ENCODE measurements around the gene FAM227A.
"Not testable (repeated sequence)": the region's sequence is repeated elsewhere in the genome, so short reads cannot be mapped to it uniquely, and the experiment has no call there.

The FAM227A gene

DNA sequence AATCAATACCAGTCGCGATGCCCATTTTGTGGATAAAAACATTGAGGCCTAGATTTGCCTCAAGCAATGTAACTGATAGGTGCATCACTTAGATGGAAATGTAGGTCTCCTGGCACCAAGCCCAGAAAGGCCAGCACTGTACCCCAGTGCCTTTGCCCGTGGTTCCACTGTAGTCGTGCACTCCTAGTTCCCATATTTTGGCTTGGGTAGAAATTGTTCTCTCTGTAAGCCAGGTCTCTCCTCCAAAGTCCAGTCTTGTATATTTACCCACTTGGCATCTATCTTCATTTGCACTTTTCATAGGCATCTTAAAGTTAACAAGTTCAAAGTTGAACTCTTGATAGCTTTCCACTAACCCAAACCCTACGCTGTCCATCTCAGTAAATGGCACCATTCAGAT is 44.6 kb downstream of the FAM227A start:
- no peak for DNase-seq (ENCODE audit: low read depth in 2 of 2)

DNA sequence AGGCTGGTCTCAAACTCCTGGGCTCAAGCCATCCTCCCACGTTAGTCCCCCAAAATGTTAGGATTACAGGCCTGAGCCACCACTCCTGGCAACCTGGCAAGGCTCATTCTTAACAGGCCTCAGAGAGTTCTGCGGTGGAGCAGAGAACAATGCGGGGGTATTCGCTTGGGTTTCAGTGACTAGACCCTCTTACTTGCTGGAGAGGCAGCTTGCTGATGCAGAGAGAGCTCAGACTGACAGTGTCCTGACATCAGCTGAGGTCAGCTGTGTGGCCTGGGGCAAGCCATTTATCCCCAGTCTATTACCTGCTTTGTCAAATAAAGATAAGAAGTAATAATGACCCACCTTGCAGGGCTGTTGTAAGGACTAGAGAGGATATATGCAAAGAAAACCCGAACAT is 46.0 kb downstream of the FAM227A start:
- DNase-seq (ENCODE audit: low read depth in 2 of 2), result no peak

DNA sequence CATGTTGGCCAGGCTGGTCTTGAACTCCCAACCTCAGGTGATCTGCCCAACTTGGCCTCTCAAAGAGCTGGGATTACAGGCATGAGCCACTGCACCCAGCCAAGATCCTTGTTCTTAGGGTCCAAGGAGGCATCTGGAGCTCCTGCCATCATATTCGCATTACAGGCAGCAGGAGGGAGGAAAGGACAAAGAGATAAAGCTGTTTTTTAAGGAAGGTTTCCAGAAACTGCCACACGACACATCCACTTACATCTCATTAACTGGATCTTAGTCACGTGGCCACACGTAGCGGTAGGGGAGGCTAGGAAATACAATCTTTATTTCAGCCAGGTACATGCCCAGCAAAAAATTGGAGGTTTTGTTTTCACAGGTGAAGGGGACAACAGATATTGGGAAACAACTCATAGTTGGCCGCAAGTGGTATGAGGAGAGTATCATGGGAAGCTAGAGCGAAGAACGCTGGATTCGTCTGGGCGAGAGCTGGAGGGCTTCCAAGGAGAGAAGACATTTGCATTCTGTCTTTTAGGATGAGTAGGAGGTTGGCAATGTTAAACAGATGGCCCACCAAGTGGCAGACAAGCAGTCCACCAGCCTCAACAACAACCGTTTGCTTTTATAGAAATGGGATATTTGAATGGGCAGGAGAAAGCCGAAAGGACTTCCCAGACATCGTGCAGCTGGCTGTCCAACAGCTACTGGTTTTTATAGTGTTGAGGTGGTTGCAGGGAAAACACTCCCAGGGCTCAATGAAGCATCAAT is 47.0 kb downstream of the FAM227A start:
- no peak for DNase-seq (ENCODE audit: low read depth in 2 of 2)

DNA sequence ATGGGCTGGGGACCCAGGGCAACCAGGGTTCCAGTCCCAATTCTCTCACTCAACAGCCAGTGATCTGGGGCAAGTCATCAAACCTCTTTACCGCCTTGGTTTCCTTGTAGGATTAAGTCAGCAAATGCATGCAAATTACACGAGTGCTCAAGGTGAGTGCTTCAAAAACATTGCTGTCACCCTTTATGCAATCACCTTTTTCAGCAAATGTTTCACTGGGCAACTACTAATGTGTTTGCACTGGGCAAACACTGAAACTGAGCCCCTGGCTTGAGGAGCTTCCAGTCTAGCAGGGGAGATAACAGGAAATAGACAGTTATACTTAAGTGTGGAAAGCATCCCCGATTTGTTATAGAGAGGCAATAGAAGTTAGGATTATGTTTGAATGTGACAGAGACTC is 48.5 kb downstream of the FAM227A start:
- DNase-seq (ENCODE audit: low read depth in 2 of 2), result no peak

DNA sequence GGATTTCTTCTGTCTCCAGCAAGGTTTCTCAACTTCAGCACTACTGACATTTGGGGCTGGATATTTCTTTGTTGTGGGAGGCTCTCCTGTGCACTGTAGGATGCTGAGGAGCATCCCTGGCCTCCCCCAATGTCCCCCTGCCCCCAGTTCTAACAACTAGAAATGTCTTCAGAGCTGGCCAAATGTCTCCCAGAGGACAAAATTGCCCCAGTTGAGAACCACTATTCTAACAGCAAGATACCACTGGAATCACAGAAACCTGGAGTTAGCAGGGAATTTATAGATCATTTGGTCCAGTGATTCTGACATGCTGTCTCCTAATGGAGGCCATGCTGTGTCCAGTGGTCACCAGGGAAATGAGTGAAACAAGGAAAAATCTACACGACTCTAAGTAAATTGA is 54.0 kb downstream of the FAM227A start:
- DNase-seq (ENCODE audit: low read depth in 2 of 2), result no peak

DNA sequence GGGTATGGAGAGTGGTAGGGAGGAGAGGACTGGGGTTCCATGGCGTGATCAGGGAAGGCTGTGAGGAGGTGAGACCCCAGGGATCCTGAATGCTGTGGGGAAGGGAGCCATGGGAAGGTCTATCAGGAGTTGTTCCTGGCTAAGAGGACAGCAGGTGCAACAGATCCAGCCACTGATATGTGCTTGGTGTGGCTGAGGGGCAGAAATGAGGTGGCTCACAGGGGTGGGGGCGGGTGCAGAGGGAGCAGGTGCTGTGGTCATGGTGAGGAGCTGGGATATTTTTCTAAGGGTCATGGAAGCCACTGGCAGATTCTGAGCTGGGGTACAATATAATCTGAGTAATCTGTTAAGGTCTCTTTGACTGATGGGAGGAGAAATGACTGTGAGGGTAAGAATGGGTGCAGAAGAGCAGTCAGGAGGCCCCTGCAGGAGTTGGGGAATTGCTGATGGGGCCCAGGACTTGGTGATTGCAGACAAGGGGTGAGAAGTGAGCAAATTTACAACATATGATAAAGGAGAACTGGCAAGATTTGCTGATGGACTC is 54.9 kb downstream of the FAM227A start:
- no peak for DNase-seq (ENCODE audit: low read depth in 2 of 2)

DNA sequence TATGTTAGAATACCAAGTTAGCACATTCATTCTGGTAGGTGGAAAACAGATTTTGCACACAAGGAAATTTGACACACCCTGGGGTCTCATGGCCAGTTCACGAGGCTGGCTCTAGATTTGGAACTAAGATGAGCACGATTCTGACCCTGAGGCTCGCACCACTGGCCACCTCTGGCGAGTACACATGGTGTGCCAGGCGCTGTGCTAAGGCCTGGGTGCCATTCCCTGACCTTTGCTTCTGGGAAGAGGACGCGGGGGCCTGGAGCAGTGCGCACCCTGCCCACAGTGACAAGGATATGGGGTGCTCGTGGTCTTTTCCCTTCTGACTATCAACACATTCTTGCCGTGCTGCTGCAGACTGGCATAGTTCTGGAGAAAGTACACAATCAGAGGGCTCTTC is 56.7 kb downstream of the FAM227A start:
- DNase-seq (ENCODE audit: low read depth in 2 of 2), result no peak

DNA sequence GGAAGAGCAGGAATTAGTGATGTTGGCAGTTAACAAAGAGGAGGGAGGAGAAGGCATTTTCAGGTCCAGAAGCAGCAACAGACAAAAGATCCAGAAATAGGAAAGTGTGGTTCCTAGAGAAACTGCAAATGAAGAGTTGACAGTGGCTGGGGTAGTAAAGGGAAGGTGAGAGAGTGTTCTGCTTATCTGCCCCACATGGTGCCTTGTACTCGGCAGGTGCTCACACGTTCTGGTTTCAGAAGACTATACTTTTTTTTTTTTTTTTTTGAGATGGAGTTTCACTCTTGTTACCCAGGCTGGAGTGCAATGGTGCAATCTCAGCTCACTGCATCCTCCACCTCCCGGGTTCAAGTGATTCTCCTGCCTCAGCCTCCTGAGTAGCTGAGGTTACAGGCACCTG is 73.3 kb downstream of the FAM227A start:
- DNase-seq (ENCODE audit: low read depth in 2 of 2), result not testable (repeated sequence)

DNA sequence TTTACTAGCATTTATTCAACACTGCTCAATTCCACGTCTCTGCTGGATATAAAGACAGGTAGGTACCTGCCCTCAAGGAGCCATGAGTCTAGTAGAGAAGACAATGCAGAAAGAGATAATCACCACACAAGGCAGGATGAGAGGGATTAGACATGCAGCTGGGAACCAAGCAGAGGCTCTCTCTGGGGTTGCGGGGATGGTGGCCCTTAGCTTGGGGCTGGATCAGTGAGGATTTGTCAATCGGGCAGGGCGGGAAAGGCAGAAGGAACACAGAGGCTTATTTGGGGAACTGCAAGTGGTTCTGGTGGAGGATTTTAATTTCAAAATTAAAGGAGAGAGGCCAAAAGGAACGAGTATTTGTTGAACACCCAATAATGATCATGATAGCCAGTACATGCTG is 77.7 kb downstream of the FAM227A start:
- DNase-seq (ENCODE audit: low read depth in 2 of 2), result no peak

DNA sequence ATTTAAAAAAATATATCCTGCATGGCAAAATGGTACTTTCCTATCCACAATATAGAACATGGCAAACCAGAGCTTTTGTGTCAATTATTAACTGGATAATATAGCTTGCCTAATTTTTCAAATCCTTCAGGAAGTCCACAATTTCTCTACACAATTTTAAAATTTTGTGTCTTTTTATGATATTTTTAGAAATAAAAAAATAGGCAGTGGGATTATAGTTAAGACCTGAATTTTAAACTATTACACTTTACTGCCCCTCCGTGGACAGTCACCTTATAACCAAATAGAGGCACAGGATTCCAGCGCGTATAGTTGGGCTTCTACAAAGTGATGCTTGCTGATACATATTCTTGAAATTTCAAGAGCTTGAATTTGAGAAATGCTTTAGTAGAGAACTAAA is 84.1 kb downstream of the FAM227A start:
- no peak for DNase-seq (ENCODE audit: low read depth in 2 of 2)

DNA sequence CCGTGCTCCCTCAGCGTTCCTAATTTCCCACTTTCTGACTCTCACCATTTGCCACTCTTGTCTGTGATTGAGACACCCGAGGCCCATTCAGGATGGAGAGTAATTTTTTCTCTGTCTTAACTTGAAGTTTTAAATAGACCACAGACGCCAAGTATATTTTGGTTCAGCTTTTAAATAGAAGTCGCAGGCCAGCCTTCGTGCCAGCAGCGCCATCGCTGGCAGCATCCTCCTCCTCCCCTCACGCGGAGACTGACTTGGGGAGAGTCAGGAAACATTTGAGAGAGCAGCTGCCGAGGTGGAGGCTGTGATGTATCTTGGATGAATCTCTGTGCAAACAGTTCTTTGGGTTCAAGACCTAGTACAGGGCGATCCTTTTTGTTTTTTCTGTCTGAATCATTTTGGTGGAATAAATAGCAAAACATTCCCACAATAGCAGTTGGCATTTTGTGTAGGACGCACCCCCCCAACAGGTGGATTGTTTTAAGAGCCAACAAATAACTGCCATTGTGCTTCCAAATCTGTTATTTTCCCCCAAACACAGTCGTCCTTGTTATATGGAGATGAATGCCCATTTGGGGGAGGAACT is 85.3 kb downstream of the FAM227A start:
- no peak for DNase-seq (ENCODE audit: low read depth in 2 of 2)

DNA sequence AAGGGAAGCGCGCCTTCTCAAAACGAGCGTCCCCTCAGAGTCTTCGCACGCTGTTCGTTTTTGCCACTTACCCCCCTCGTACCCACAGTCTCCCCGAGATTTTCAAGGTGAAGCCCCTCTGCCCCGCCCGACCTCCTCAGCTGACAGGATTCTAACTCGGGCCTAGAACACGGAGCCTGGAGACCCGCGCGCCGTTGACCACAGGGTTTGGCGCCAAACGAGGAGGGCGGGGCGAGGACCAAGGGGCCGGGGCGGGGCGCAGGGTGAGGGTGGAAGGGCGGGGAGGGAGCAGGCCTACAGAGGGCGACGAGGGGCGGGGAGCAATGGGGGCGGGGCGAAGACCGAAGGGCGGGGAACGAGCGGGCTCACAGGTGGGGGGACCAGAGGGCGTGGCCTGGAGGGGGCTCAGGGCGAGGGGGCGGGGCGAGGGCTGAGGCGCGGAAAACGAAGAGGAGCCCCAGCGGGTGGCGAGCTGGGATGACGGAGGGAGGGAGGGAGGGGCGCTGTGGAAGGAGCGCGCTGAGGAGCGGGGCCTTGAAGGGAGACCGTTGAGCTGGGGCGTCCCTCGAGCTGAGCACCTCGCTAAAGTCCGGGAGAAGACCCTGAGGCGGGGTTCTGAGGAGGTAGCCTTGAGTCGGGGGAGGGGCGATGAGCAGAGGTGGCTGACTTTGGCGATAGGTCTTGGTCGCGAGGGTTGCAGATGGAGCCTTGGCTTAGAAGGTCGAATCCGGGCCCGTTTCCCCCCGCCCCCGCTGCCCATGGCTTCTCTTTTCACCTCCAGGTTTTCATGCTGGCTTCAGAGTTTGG is 86.0 kb downstream of the FAM227A start, which contains the start of gene DMC1:
Gene DMC1 (minus strand): TSS at position 212 of the 807 bp plus-strand sequence. CDS start 1,927 bp downstream, outside the sequence.
- peak; percentile 95 to 97 for DNase-seq (ENCODE audit: low read depth in 2 of 2)

DNA sequence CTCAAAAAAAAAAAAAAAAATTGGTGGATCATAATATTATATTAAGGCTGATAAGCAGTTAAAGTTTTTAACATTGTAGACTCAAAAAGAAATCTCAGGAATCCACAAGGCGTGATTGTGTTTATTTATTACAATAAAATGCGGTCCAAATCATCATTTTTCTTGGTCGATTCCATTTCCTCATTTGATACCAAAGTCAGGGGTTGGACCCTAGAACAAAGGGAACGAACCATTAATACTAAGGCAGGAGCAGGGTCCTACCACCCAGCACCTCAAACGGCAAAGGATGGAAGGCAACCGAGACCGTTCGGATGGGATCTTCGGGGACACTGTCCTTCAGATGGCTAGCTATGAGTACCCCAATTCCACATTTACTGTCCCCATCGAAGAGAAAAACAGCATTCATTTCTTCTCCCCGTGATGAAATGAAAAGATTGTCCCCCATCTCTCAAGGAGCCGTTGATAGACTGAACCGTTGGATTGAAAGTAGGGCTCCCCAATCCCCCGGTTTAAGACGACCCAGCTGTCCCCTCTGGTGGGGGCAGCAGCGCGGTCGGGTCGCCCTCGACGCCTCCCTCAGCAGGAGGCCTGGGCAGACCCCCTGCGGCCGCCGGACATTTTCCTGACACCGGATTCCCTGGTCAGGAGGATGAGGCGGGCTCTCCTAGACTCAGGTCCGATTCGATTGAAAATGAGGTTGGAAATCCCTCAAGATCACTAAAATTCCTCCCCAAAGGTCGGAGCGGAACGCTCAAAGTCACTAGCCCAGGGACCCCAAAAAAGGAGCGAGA is 86.8 kb downstream of the FAM227A start:
- no peak for DNase-seq (ENCODE audit: low read depth in 2 of 2)

DNA sequence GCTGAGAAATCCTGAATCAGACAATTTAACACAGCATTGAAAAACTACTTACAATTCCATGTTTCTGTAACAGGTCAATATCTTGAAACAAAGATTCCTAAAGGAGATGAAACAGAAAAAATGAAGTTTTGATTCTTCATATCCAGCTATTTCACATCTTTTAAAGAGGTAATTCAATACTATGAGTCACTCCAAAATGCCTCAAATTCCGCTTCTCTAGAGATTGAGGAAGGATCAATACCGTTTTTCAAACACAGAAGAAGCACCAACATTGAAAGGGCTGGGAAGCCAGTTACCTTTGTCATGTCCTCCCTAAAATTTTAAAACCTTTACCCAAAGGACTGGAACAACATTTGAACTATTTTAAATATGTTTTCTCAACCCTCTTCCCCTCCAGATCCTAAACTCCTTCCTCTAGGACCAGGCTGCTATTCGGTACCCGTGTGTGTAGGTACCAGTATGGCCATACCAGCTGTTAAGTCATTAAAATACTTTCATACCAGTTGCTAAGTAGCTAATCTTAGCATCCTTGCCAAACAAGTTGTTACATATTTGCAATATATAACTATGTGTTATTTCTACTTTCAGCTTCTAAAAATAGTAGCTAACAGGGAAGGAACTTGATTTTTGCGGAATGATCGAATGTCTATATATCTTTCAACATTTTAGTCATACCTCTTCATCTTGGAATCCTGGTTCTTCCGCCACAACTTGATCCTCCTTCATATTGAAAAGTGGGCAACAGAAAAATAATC is 88.5 kb downstream of the FAM227A start:
- no peak for DNase-seq (ENCODE audit: low read depth in 2 of 2)

DNA sequence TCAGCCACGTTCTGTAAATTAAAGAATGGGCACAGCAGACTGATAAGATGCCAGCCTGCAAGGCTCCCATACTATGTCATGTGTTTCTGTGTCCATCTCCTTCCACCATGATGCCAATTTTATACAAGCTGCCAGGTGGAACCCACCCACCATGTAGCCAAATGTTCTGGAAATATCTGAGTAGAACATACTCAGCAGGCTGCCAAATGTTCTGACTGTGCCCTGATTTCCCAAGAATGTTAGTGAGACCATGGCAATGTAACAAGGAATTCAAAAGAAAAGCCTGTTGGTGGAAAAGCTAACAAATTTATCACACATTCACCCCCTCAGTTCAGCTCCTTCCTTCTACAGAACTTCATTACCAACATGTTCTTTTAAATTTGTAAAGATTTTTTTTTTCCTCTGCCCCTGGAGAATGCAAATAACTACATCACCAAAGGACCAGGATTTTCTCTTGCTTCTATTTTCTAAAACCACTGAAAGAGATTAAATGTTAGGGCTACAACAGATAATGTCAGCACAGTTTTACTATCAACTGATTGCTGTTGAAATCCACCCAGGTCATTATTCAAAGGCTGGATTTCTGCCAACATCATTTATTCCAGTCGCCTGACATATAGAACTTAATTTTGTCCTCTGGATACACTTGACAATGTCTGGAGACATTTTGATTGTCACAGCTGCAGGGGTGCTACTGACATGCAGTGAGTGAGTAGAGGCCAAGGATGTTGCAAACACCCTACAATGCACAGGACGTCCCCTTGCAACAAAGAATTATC is 89.3 kb downstream of the FAM227A start:
- no peak for DNase-seq (ENCODE audit: low read depth in 2 of 2)

DNA sequence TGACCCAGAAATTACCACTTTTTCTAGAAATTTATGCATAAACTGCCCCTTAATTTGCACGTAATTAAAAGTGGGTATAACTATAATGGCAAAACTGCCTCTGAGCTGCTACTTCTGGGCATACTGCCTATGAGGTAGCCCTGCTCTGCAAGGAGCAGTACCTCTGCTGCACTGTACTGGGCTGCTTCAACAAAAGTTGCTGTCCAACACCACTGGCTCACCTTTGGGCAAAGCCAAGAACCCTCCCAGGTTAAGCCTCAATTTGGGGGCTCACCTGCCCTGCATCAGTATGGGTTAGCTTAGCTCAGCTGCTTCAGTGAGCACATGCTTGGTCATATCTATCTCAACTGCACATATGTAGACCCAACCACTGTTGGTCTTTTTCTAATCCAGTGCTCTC is 90.8 kb downstream of the FAM227A start:
- DNase-seq (ENCODE audit: low read depth in 2 of 2), result no peak

DNA sequence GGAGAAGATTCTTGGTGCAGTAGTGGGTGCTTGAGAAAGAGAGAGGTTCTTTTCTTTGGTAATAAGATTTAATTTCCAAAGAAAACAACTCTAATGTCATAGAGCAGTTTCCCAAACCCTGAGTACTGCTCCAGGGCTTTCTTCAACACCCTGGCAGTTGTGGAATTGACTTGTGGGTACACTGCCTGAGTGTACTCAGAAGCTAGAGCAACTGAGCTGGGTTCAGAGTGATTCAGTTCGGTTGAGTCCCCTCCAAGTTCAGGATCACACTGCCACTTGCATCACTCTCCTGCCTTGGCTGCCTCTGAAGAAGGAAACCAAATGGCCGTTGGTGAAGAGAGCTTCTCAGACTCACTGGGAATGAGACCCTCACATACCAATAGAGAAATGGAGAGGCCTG is 91.5 kb downstream of the FAM227A start:
- no peak for DNase-seq (ENCODE audit: low read depth in 2 of 2)

DNA sequence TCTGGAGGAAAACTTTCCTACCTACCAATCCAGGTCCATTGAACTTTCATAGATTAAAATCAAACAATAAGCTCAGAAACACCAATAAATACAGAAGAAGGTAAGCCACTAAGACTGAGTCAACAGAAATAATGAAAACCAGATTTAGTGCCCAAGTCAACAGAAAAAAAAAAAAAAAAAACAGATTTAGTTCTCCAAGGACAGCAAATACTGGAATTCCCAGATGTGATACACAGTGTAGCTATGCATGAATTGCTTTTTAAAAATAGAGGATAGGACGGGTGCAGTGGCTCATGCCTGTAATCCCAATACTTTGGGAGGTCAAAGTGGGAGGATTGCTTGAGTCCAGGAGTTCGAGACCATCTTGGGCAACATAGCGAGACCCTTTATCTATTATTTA is 101.9 kb downstream of the FAM227A start:
- no peak for DNase-seq (ENCODE audit: low read depth in 2 of 2)

DNA sequence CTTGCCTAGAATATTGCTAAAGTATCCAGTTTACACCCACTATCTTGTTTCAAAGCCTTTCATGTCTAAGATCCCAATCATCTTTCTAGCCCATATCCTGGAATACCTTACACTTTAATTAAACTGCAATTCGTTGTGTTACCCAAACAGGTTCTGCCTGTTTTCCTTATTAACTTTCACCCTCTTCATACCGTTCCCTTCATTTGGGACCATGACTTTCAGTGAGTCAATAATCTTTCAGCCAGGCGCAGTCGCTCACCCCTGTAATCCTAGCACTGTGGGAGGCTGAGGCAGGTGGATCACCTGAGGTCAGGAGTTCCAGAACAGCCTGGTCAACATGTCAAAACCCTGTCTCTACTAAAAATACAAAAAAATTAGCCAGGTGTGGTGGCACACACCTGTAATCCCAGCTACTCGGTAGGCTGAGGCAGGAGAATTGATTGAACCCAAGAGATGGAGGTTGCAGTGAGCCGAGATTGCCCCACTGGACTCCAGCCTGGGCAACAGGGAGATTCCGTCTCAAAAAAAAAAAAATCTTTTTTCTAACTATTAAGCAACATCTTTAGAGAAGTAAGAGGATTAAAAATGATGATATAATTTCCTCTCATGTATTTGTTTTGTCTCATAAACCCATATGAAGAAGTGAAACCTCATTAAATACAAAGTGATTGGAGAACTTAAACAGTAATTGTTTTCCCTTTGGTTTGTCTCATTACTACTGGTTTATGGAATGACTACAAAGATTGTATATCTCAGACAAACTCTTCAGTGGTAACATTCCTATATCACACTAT is 106.9 kb downstream of the FAM227A start:
- DNase-seq (ENCODE audit: low read depth in 2 of 2), result no peak

Measured in stimulated activated CD8-positive, alpha-beta memory T cell treated with anti-CD3 and anti-CD28 coated beads, Interleukin-15, amount 100 ng/mL, for 48 hours (primary cell).